Mesothelial cell of epicardium (in vitro differentiated cells): ENCODE data around the gene ATOSB. TPM values are rescaled to one million over a fixed set of nuclear protein-coding genes. Genes with fewer than 3 reads are reported as not detected.
A peak's percentile ranks its signal among the peaks of the same experiment; 100 is the strongest.
"Not testable (repeated sequence)": the region's sequence is repeated elsewhere in the genome, so short reads cannot be mapped to it uniquely, and the experiment has no call there.

Source experiments
- DNase-seq, 2 experiments: peaks; one replicate each; pipeline ENCODE4 v3.0.0; 2021; ENCODE audit warnings: low spot score in 2 of 2; ENCODE audit not compliant: unreplicated experiment in 2 of 2
- H3K27ac Mint-ChIP-seq: 2 replicates; pipeline ENCODE4 v1.8.0; 2021; ENCODE audit warnings: mixed read lengths
- H3K27me3 Mint-ChIP-seq: 2 replicates; pipeline ENCODE4 v1.8.0; 2021; ENCODE audit warnings: low read depth, mixed read lengths
- H3K36me3 Mint-ChIP-seq: 2 replicates; pipeline ENCODE4 v1.8.0; 2021; ENCODE audit warnings: mixed read lengths
- H3K4me1 Mint-ChIP-seq: 2 replicates; pipeline ENCODE4 v1.8.0; 2021; ENCODE audit warnings: mixed read lengths
- H3K4me3 Mint-ChIP-seq: 2 replicates; pipeline ENCODE4 v1.8.0; 2021; ENCODE audit warnings: mild to moderate bottlenecking, moderate library complexity, mixed read lengths
- H3K9me3 Mint-ChIP-seq: 2 replicates; pipeline ENCODE4 v1.8.0; 2021; ENCODE audit warnings: mixed read lengths
- CTCF ChIP-seq: fragments of 200-600 bp; sonication (generic); IDR thresholded peaks from one replicate; pipeline ENCODE4 v1.5.0; 2021; ENCODE audit warnings: antibody characterized with exemption; ENCODE audit not compliant: unreplicated experiment
- total RNA-seq: library from RNA; stranded (reverse); gene quantifications from 3 replicates; pipeline ENCODE4 v1.2.1, GENCODE V29; 2021

ATOSB gene
- total RNA-seq, 1 donor from 2014 or later, result 21.7 TPM

- no peak for TF ChIP-seq CTCF
- Mint-ChIP-seq H3K27ac (peak within 1 kb of the TSS; percentile 97), H3K9me3 (no peaks in the 10 kb centered on the region), H3K4me1 (peaks cover 29% of the 10 kb centered on the region), H3K4me3 (peak within 1 kb of the TSS; percentile 96), H3K27me3 (no peaks in the 10 kb centered on the region), H3K36me3 (no peaks in the 10 kb centered on the region)
- DNase-seq, result peak; percentile 93 to 97
These were observed 46.3 kb upstream of the ATOSB start, which contains the start of gene UNC13B for GRCh38 chr9:35161713-35162604. Gene UNC13B (plus strand): TSS chr9:35162009. CDS start chr9:35162284, 275 bp downstream.

GRCh38 chr9:35158501-35159280, 43.0 kb upstream of the ATOSB start:
- no peak overlapping the region for H3K27ac Mint-ChIP-seq
- TF ChIP-seq CTCF, result no peak
- no peaks in the 10 kb centered on the region for H3K27me3 Mint-ChIP-seq
- peaks cover 19% of the 10 kb centered on the region for H3K4me1 Mint-ChIP-seq
- H3K4me3 Mint-ChIP-seq, result no peak overlapping the region
- no peaks in the 10 kb centered on the region for H3K9me3 Mint-ChIP-seq
- no peaks in the 10 kb centered on the region for H3K36me3 Mint-ChIP-seq
- DNase-seq, result no peak

- not testable (repeated sequence) for H3K9me3 Mint-ChIP-seq, H3K27ac Mint-ChIP-seq, H3K4me3 Mint-ChIP-seq
These were observed 42.2 kb upstream of the ATOSB start for GRCh38 chr9:35157836-35158235.

GRCh38 chr9:35156781-35157180, 41.1 kb upstream of the ATOSB start:
- Mint-ChIP-seq H3K36me3 (no peaks in the 10 kb centered on the region), H3K27ac (no peak overlapping the region)
- no peak for DNase-seq

More at GRCh38 chr9:35157836-35158235, 42.2 kb upstream of the ATOSB start:
- not testable (repeated sequence) for H3K36me3 Mint-ChIP-seq, H3K27me3 Mint-ChIP-seq, DNase-seq
- peaks cover 11% of the 10 kb centered on the region for H3K4me1 Mint-ChIP-seq

GRCh38 chr9:35152926-35153325, 37.3 kb upstream of the ATOSB start:
- Mint-ChIP-seq H3K27ac (no peak overlapping the region), H3K27me3 (no peaks in the 10 kb centered on the region), H3K4me1 (no peaks in the 10 kb centered on the region), H3K9me3 (peaks cover 20% of the 10 kb centered on the region), H3K4me3 (no peak overlapping the region), H3K36me3 (peaks cover 4% of the 10 kb centered on the region)
- no peak for DNase-seq
- no peak for TF ChIP-seq CTCF

More at GRCh38 chr9:35156781-35157180, 41.1 kb upstream of the ATOSB start:
- no peak overlapping the region for H3K4me3 Mint-ChIP-seq
- peaks cover 5% of the 10 kb centered on the region for H3K4me1 Mint-ChIP-seq
- no peaks in the 10 kb centered on the region for H3K27me3 Mint-ChIP-seq
- H3K9me3 Mint-ChIP-seq, result no peaks in the 10 kb centered on the region
- no peak for TF ChIP-seq CTCF

- H3K4me3 Mint-ChIP-seq, H3K27ac Mint-ChIP-seq, H3K4me1 Mint-ChIP-seq, H3K27me3 Mint-ChIP-seq, H3K36me3 Mint-ChIP-seq, DNase-seq: not testable (repeated sequence)
- peaks cover 41% of the 10 kb centered on the region for H3K9me3 Mint-ChIP-seq
These were observed 32.4 kb upstream of the ATOSB start for GRCh38 chr9:35147941-35148563.
